Endothelial cell of umbilical vein (primary cell): ENCODE results near the gene GALNT1. TPM values are rescaled to one million over a fixed set of nuclear protein-coding genes. Genes with fewer than 3 reads are reported as not detected.

Experiments
- BruUV-seq: library from RNA; stranded (reverse); fragments of 400-500 nt; replicated peaks from 2 replicates; lab custom pipeline; 2021; lab: Mats Ljungman, UMichigan
- CTCF ChIA-PET: fragments of 300-600, 350-600 bp; sonication (Branson Sonifier 250); formaldehyde crosslinking; loops from one replicate; lab custom pipeline; 2021; ENCODE audit warnings: antibody characterized with exemption, inconsistent platforms; lab: Charles Lee
- POLR2A ChIA-PET: fragments of 300-600, 350-600 bp; sonication (Branson Sonifier 250); formaldehyde crosslinking; loops from one replicate; lab custom pipeline; 2021; ENCODE audit warnings: antibody characterized with exemption, inconsistent platforms; lab: Charles Lee
- DNase-seq: peaks from one replicate; pipeline ENCODE4 v3.0.0-alpha.2; 2011; ENCODE audit warnings: low read depth, low spot score
- FAIRE-seq: peaks from 2 replicates; lab custom pipeline; 2011; peaks lifted over from hg19 to GRCh38; lab: Jason Lieb, UNC
- H2AFZ ChIP-seq: 2 replicates; pipeline ENCODE4 v1.6.0; 2012; ENCODE audit warnings: low read depth, low read length, control low read depth, inconsistent platforms
- H3K27ac ChIP-seq: 2 replicates; pipeline ENCODE4 v1.5.1; 2011; ENCODE audit warnings: low read depth, mild to moderate bottlenecking, control low read depth, low read length, moderate library complexity; ENCODE audit not compliant: insufficient read depth
- H3K27me3 ChIP-seq, 2 experiments: 2 replicates each; pipeline versions ENCODE4 v1.6.0 to v1.6.1; 2011; ENCODE audit warnings: low read length in 2 of 2, mixed read lengths in 1 of 2; ENCODE audit not compliant: control insufficient read depth in 2 of 2, insufficient read depth in 2 of 2
- H3K36me3 ChIP-seq, 2 experiments: 2 replicates in 1 of 2; 3 replicates in 1 of 2; pipeline ENCODE4 v1.5.1; 2011; ENCODE audit warnings: low read length in 2 of 2, mild to moderate bottlenecking in 1 of 2, moderate library complexity in 1 of 2; ENCODE audit not compliant: control insufficient read depth in 2 of 2, insufficient read depth in 2 of 2; ENCODE audit errors: extremely low read depth in 1 of 2
- H3K4me1 ChIP-seq: 3 replicates; pipeline ENCODE4 v1.5.1; 2011; ENCODE audit warnings: mild to moderate bottlenecking, low read length; ENCODE audit not compliant: control insufficient read depth, insufficient read depth; ENCODE audit errors: extremely low read depth
- H3K4me2 ChIP-seq: 2 replicates; pipeline ENCODE4 v1.6.1; 2011; ENCODE audit warnings: low read length, control low read depth, mixed read lengths; ENCODE audit not compliant: insufficient read depth
- H3K4me3 ChIP-seq, 3 experiments: fragments of 200-600 bp in 1 of 3; sonication (generic), shearing (Covaris generic) in 1 of 3; replicated peaks in 1 of 3; 2 replicates each; pipeline ENCODE4 v1.5.1; 2011 to 2016; ENCODE audit warnings: control low read depth in 3 of 3, low read length in 3 of 3, mild to moderate bottlenecking in 2 of 3, inconsistent platforms in 1 of 3, low read depth in 1 of 3, moderate library complexity in 1 of 3; ENCODE audit not compliant: insufficient read depth in 1 of 3
- H3K79me2 ChIP-seq: 2 replicates; pipeline ENCODE4 v1.6.0; 2012; ENCODE audit warnings: low read length, inconsistent platforms; ENCODE audit not compliant: control insufficient read depth, insufficient read depth
- H3K9ac ChIP-seq: replicated peaks from 2 replicates; pipeline ENCODE3; 2011; ENCODE audit warnings: low read length, control low read depth; ENCODE audit not compliant: insufficient read depth; ENCODE audit errors: extremely low read depth
- H3K9me1 ChIP-seq: replicated peaks from 3 replicates; pipeline ENCODE4 v1.6.0; 2011; ENCODE audit warnings: mild to moderate bottlenecking, low read length; ENCODE audit not compliant: control insufficient read depth, insufficient read depth; ENCODE audit errors: extremely low read depth
- H3K9me3 ChIP-seq: replicated peaks from 2 replicates; pipeline ENCODE4 v1.5.1; 2012; ENCODE audit warnings: low read length, inconsistent platforms; ENCODE audit not compliant: control insufficient read depth, insufficient read depth
- H4K20me1 ChIP-seq: replicated peaks from 2 replicates; pipeline ENCODE3; 2011; ENCODE audit warnings: mild to moderate bottlenecking, low read length; ENCODE audit not compliant: control insufficient read depth, insufficient read depth; ENCODE audit errors: extremely low read depth
- EZH2 ChIP-seq: IDR thresholded peaks from 2 replicates; pipeline ENCODE4 v1.6.1; 2012; ENCODE audit warnings: borderline replicate concordance, low read depth, mild to moderate bottlenecking, moderate library complexity, low read length, inconsistent platforms; ENCODE audit not compliant: severe bottlenecking
- FOS ChIP-seq: IDR thresholded peaks from 2 replicates; pipeline ENCODE4 v1.6.1; 2011; ENCODE audit warnings: mild to moderate bottlenecking, low read length, moderate library complexity, borderline replicate concordance; ENCODE audit not compliant: insufficient read depth
- GATA2 ChIP-seq: IDR thresholded peaks from 2 replicates; pipeline ENCODE4 v1.7.0; 2011; ENCODE audit warnings: low read depth, mild to moderate bottlenecking, moderate library complexity, mixed read lengths, low read length; ENCODE audit not compliant: insufficient read length, insufficient read depth
- JUN ChIP-seq: IDR thresholded peaks from 2 replicates; pipeline ENCODE4 v1.6.1; 2011; ENCODE audit warnings: borderline replicate concordance, low read depth; ENCODE audit not compliant: insufficient read length, insufficient read depth
- MYC ChIP-seq: IDR thresholded peaks from one replicate; pipeline ENCODE4 v1.6.1; 2011; ENCODE audit warnings: mild to moderate bottlenecking, low read depth, low read length
- POLR2A ChIP-seq: IDR thresholded peaks from 2 replicates; pipeline ENCODE4 v1.6.1; 2012; ENCODE audit warnings: low read depth, mild to moderate bottlenecking, control low read depth, low read length
- POLR2AphosphoS5 ChIP-seq: IDR thresholded peaks from 2 replicates; pipeline ENCODE4 v1.6.1; 2012; ENCODE audit warnings: low read depth, mild to moderate bottlenecking, control low read depth, low read length, moderate library complexity; ENCODE audit not compliant: insufficient read depth
- dilution Hi-C: fragments of 300-500 bp; cut with MboI; formaldehyde crosslinking; loops from one replicate; pipeline ENCODE4 v1.15.0; 2019; ENCODE audit warnings: low sequenced_read_pairs; ENCODE audit not compliant: extremely low pct_ligation_motif_present
- intact Hi-C: fragments of 100-400 bp; cut with micrococcal nuclease; formaldehyde crosslinking; loops from one replicate; pipeline ENCODE4 v1.10.0; 2022
- polyA plus RNA-seq, 4 experiments: library from polyadenylated mRNA; depleted of rRNA in 3 of 4; stranded (reverse) in 3 of 4; unstranded in 1 of 4; fragments of >200 nt; gene quantifications; 2 replicates each; pipeline versions ENCODE4 v1.2.1 to v1.2.3, GENCODE V29; 2011 to 2012; ENCODE audit warnings: missing spikeins in 1 of 4
- total RNA-seq: library from RNA; stranded (reverse); gene quantifications from 2 replicates; pipeline ENCODE4 v1.2.3, GENCODE V29; 2021
- TF ChIP-seq, protein P1 (sequence below), 2 donors: IDR thresholded peaks; 1 replicate in 1 of 2; 2 replicates in 1 of 2; pipeline ENCODE4 v1.5.1; 2011; ENCODE audit warnings: low read length in 2 of 2, mild to moderate bottlenecking in 2 of 2, moderate library complexity in 2 of 2, control low read depth in 1 of 2, inconsistent platforms in 1 of 2, low read depth in 1 of 2; ENCODE audit not compliant: insufficient read depth in 1 of 2; ENCODE audit errors: extremely low read depth in 1 of 2
- TF ChIP-seq, protein P2 (sequence below): IDR thresholded peaks from 2 replicates; pipeline ENCODE4 v1.6.1; 2011; ENCODE audit not compliant: insufficient read depth, insufficient read length

The GALNT1 gene
- total and polyA plus RNA-seq, 2 donors (not counting 3 experiments of a cell fraction or from before 2014, with no cell fraction given): 89.9 to 360 TPM

DNA sequence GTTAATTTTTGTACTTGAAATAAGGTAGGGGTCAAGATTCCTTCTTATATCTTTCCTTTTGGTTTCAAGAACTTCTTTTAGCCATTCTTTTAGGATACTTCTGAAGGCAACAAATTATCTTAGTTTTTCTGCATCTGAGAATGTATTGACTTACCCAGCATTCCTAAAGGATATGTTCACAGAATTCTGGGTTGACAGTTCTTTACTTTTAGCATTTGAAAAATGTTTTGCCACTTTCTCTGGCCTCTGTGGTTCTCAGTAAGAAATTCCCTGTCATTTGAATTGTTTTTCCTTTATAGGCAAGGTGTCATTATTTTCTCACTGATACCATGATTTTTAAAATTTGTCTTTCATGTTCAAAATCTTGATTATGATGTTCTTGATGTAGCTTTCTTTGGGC is 162.4 kb downstream of the GALNT1 start:
- Histone ChIP-seq H3K9ac (no peak overlapping the region), H3K4me3 (no peak overlapping the region), H2AFZ (no peak overlapping the region), H3K4me1 (no peaks in the 10 kb centered on the region), H4K20me1 (no peaks in the 10 kb centered on the region), H3K9me1 (no peaks in the 10 kb centered on the region), H3K36me3 (no peaks in the 10 kb centered on the region), H3K79me2 (no peaks in the 10 kb centered on the region), H3K27me3 (no peaks in the 10 kb centered on the region), H3K9me3 (no peaks in the 10 kb centered on the region), H3K27ac (no peak overlapping the region), H3K4me2 (no peak overlapping the region)
- ChIA-PET POLR2A (no interaction called here), CTCF (interaction anchor here (0.6 to 1.0 kb wide), 2 partner anchors 12 to 521 kb away, joined by 3 to 4 read pairs; no protein-coding TSS in a partner anchor)
- dilution Hi-C loops (no loop called here), intact Hi-C loops (no loop called here)
- TF ChIP-seq POLR2AphosphoS5 (no peak), EZH2 (no peak), POLR2A (no peak), GATA2 (no peak), FOS (no peak), JUN (no peak), MYC (no peak)
- TF ChIP-seq, protein P1, sequence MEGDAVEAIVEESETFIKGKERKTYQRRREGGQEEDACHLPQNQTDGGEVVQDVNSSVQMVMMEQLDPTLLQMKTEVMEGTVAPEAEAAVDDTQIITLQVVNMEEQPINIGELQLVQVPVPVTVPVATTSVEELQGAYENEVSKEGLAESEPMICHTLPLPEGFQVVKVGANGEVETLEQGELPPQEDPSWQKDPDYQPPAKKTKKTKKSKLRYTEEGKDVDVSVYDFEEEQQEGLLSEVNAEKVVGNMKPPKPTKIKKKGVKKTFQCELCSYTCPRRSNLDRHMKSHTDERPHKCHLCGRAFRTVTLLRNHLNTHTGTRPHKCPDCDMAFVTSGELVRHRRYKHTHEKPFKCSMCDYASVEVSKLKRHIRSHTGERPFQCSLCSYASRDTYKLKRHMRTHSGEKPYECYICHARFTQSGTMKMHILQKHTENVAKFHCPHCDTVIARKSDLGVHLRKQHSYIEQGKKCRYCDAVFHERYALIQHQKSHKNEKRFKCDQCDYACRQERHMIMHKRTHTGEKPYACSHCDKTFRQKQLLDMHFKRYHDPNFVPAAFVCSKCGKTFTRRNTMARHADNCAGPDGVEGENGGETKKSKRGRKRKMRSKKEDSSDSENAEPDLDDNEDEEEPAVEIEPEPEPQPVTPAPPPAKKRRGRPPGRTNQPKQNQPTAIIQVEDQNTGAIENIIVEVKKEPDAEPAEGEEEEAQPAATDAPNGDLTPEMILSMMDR (IDR thresholded peaks at IDR 0.05; ENCODE audit: extremely low read depth in 1 of 2, insufficient read depth in 1 of 2, low read depth in 1 of 2, low read length in 2 of 2): no peak
- TF ChIP-seq, protein P2, sequence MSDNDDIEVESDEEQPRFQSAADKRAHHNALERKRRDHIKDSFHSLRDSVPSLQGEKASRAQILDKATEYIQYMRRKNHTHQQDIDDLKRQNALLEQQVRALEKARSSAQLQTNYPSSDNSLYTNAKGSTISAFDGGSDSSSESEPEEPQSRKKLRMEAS: no peak
- no peak for DNase-seq
- BruUV-seq: no TSS peak
- FAIRE-seq: no peak
